GM19035 (cell line): Measurements from ENCODE around the gene CHKA.

ENCODE experiments used
- ATAC-seq: cut with Tn5 transposase; IDR thresholded peaks from one replicate; pipeline ENCODE4 v1.9.1; 2021; ENCODE audit not compliant: unreplicated experiment

The CHKA gene

GRCh38 chr11:68048681-68049508 lies 72.3 kb downstream of the CHKA start:
- ATAC-seq: no peak

DNA sequence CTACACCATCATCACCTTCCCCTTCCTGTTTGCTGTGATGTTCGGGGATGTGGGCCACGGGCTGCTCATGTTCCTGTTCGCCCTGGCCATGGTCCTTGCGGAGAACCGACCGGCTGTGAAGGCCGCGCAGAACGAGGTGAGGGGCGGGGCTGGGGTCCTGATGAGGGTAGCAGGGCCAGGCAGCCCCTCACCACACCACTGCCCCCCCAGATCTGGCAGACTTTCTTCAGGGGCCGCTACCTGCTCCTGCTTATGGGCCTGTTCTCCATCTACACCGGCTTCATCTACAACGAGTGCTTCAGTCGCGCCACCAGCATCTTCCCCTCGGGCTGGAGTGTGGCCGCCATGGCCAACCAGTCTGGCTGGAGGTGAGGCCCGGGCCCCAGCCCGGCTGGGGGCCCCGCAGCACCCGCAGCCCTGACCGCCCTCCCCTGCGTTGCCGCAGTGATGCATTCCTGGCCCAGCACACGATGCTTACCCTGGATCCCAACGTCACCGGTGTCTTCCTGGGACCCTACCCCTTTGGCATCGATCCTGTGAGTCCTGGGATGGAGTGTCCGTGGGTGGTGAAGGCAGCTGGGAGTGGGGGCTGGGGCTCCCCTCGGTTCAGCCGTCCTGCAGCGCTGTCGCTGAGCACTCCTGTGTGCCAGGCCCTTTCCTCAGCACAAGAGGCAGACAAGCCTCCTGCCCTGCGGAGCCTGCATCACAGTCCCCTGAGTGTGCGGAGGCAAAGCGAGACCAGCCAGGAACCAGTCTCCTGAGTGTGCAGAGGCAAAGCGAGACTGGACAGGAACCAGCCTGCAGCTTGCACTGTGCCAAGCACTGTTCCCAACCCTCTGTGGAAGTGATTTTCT lies 73.5 kb downstream of the CHKA start:
- no peak for ATAC-seq

- no peak for ATAC-seq
Measured at GRCh38 chr11:68044898-68045351, 76.3 kb downstream of the CHKA start.

GRCh38 chr11:68044145-68044813 lies 76.9 kb downstream of the CHKA start:
- ATAC-seq: no peak

GRCh38 chr11:68043349-68044144 lies 77.6 kb downstream of the CHKA start:
- no peak for ATAC-seq

DNA sequence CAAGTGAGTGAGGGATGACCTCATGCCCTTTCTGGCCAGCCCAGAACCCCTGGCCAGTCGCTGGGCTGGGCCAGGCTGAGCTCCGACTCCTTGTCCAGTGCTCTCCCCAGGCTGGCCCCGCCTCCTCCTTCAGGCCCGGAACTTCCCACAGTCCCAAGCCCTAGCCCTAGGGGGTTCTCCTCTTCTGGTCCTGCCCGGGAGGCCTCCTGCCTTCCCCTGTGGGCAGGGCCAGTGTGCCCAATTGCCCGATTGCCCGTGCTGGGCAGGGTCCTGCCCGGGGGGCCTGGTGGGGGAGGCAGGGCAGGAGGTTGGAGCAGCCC lies 78.2 kb downstream of the CHKA start:
- ATAC-seq: no peak

DNA sequence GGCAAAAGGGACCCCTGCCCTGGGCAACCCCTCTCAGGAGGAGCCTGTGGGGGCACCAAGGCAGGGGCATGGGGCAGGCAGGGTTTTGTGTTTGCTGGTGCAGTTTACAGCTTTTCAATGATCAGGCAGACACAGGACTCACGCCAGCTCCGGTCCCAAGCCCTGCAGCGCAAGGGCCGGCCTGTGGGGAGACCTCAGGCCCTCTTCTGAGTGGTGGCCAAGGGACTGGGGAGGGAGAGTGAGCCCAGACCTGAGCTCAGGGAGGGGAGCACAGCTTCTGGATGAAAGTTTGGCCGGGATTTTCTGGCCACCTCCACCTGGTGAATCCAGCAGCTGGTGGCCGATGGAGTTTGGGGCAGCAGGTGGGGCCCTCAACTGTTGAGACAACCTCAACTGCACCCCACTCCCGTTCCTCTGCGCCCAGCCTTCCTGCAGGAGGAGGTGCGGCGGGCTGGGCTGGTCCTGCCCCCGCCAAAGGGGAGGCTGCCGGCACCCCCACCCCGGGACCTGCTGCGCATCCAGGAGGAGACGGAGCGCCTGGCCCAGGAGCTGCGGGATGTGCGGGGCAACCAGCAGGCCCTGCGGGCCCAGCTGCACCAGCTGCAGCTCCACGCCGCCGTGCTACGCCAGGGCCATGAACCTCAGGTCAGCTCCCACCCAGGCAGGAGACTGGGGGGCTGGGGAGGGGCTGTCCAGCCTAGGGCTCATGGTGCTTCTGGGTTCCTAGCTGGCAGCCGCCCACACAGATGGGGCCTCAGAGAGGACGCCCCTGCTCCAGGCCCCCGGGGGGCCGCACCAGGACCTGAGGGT lies 78.8 kb downstream of the CHKA start:
- no peak for ATAC-seq

- ATAC-seq: no peak
Measured at GRCh38 chr11:68041617-68042218, 79.5 kb downstream of the CHKA start.

GRCh38 chr11:68040957-68041591 lies 80.1 kb downstream of the CHKA start:
- ATAC-seq: no peak

DNA sequence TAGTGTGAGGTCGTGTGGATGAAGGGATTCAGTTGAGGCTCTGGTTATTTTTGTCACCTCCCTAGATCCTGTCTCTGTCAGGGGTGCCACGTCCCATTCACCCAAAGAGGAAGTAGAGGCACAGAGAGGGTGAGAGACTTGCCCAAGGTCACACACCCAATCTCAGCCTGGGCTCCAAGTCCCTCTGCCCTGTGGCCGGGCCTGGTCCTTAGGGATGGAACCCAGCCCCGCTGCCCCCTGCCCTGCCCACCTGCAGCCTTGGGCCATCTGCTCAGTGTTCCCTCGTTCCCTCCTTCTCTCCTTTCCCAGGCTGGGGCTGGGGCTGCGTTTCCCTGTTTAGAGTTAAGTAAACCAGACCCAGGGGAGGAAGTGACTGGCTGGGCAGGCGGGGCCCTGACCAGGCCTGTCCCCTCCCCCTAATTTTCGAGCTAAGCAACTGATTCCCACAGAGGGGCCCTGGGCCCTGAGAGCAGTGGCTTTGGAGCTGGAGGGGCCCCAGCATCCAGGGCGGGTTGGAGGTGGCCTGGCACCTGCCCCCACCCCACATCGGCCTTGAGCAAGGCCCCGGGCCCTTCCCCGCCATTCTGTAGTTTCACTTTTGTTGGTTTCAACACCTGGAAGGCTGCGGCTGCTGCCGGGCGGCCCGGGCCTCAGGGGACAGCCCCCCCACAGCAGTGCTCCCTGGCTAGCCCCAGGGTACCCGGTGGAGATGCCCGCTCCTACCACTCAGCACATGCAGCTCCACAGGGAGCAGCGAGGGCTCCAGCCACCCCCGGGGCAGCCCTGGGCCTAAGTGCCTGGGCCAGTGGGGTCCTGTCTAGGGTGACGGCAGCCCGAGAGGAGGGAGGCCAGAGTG lies 80.9 kb downstream of the CHKA start:
- ATAC-seq: no peak

DNA sequence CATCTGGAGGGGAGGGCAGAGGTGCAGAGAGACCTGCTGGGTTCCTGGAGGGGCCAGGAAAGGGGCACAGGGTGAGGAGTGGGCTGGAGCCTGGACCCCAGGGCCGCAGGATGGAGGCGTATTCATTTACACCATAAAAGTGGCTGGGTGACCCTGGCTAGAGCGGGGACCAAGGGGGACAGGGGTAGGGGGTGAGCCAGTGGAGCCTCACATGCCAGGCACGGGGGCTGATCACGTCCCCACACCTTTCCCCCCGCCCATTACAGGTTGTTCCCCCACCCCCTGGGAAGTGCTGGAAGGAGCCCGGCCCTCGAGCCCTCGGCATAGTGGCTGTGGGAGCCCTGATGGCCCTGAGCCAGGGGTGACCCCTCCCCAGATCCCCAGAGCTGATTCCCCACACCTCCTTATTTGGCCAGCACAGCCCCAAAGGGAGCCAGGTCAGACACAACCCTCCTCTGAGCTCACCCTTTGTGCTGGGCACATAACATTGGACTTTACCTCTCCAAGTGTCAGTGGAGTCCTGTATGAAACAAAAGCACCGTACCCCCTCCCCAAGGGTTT lies 81.6 kb downstream of the CHKA start:
- no peak for ATAC-seq

- ATAC-seq: no peak
Measured at GRCh38 chr11:68038718-68039525, 82.3 kb downstream of the CHKA start, which contains the start of gene TCIRG1. TSS of gene TCIRG1 (plus strand) at chr11:68039025. CDS start at chr11:68041272, 2,247 bp downstream.

- no peak for ATAC-seq
Measured at GRCh38 chr11:68038226-68038717, 82.9 kb downstream of the CHKA start.

DNA sequence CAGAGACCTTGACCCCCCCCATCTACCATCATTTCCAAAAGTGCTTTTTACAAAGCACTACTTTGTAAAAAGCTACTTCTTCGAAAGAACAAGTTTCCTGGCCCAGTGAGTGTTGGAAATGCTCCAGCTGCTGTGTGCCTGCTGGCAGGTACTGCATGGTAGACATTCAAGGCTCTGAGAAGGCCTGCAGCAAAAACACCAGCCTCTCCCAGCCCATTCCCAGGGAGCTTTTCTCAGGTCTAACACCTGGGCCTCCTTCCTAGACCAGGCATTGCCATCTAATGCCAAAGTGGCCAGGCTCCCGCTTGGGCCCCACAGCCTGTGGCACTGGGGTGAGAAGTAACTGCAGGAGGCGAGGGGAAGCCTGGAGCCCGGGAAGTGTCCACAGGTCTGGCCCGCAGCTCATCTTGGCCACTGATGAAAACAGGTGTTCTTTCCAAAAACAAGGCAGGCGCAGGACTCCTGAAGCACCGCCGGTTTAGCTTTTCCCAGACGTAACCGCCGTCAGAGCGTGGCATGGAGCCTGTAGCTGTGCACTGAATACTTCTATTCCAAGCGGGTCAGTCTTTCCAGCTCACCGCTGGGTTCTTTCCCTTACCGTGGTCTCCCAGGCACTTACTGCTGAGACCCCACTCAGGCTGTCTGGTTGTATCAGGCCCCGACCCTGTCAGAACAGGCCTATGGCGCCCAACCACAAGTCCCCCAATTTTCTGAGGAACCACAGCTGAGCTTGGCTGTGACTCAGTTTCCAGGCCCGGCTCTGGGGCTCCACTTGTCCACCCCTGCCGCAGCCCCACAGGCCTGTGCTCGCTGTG lies 83.6 kb downstream of the CHKA start:
- ATAC-seq: no peak

GRCh38 chr11:68036717-68037239 lies 84.4 kb downstream of the CHKA start:
- no peak for ATAC-seq
